ENCODE results near the gene TP53RK. TPM values are rescaled to one million over a fixed set of nuclear protein-coding genes. Genes with fewer than 3 reads are reported as not detected.

TP53RK gene
- total and polyA plus RNA-seq, 2 of the 13 experiments (the other 11 are each of a cell fraction or from before 2014, with no cell fraction given), result 12.9 to 25.5 TPM

GRCh38 chr20:46640536-46641311, 48.5 kb downstream of the TP53RK start (continued):
- TF ChIP-seq ZIK1 (CRISPR knock-in tag; IDR thresholded peaks at IDR 0.05; ENCODE audit: borderline replicate concordance, low read depth) (0 out of 2 replicates have a peak, but pooled peaks have one; percentile 35), NAIF1 (CRISPR knock-in tag; IDR thresholded peaks at IDR 0.05; ENCODE audit: borderline replicate concordance) (no peak), ZNF331 (CRISPR knock-in tag; IDR thresholded peaks at IDR 0.05) (peak; percentile 69; the same call in 1 of the 2 replicates), ZBTB4 (CRISPR knock-in tag; IDR thresholded peaks at IDR 0.05; ENCODE audit: borderline replicate concordance) (peak; percentile 70; the same call in 1 of the 2 replicates), HCFC1 (IDR thresholded peaks at IDR 0.05; ENCODE audit: low read depth, low read length) (0 out of 2 replicates have a peak, but pooled peaks have one; percentile 1), CTCF (CRISPR knock-in tag; IDR thresholded peaks at IDR 0.05) (peak; percentile 22; the same call in 1 of the 2 replicates), ZBTB46 (CRISPR knock-in tag; IDR thresholded peaks at IDR 0.05; ENCODE audit: borderline replicate concordance) (no peak), SNAPC5 (CRISPR knock-in tag; IDR thresholded peaks at IDR 0.05; ENCODE audit: borderline replicate concordance) (no peak), ZFP36L1 (CRISPR knock-in tag; IDR thresholded peaks at IDR 0.05) (peak; percentile 75; the same call in 1 of the 2 replicates), EZH2 (conservative IDR thresholded peaks at IDR 0.05; ENCODE audit: low read depth, low read length) (no peak), ETV6 (CRISPR knock-in tag; conservative IDR thresholded peaks at IDR 0.05) (no peak), ZNF558 (CRISPR knock-in tag; IDR thresholded peaks at IDR 0.05; ENCODE audit: borderline replicate concordance) (peak; percentile 49; the same call in 1 of the 2 replicates), TCF12 (IDR thresholded peaks at IDR 0.05) (no peak), TCF12 (CRISPR knock-in tag; IDR thresholded peaks at IDR 0.05) (peak; percentile 81), MEF2D (CRISPR knock-in tag; IDR thresholded peaks at IDR 0.05) (peak; percentile 84), ZNF749 (CRISPR knock-in tag; IDR thresholded peaks at IDR 0.05; ENCODE audit: borderline replicate concordance) (no peak), CREB1 (IDR thresholded peaks at IDR 0.05) (no peak), CREB1 (CRISPR knock-in tag; IDR thresholded peaks at IDR 0.05) (peak; percentile 29; the same call in 1 of the 2 replicates), ZBTB7A (CRISPR knock-in tag; IDR thresholded peaks at IDR 0.05) (peak; percentile 9; the same call in 1 of the 2 replicates), TMF1 (CRISPR knock-in tag; IDR thresholded peaks at IDR 0.05; ENCODE audit: low read depth) (no peak; the same call in 1 of the 2 replicates), ZFP62 (CRISPR knock-in tag; IDR thresholded peaks at IDR 0.05) (no peak), ZNF460 (CRISPR knock-in tag; IDR thresholded peaks at IDR 0.05; ENCODE audit: borderline replicate concordance) (peak; percentile 44; the same call in 1 of the 2 replicates), ELF3 (CRISPR knock-in tag; IDR thresholded peaks at IDR 0.05) (peak; percentile 97)

Data from HepG2 (cell line).